ENCODE measurements around the gene MAP2K5.
A peak's percentile ranks its signal among the peaks of the same experiment; 100 is the strongest.

MAP2K5 gene

DNA sequence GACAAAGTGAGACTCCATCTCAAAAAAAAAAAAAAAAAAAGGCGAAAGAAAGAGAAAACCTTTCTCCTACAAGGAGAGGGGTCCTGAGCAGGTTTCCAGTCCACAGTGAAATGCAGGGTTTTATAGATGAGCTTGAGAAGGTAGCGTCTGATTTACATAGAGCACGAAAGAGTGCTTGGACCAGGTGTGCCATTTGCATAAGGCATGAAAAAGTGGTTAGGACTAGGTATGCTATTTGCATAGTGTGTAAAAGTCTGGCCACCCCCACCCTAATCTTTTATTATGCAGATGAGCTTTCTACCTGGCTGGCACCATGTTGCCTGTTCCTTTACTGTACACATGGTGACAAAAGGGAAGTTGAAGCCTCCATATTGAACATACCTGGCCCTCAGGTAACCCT lies 311.0 kb downstream of the MAP2K5 start:
- TF ChIP-seq ZBTB7A (IDR thresholded peaks at IDR 0.05; ENCODE audit: low read depth) (no peak), EGR1 (IDR thresholded peaks at IDR 0.05) (no peak), CREB1 (IDR thresholded peaks at IDR 0.05; ENCODE audit: low read depth) (no peak), EP300 (IDR thresholded peaks at IDR 0.05; ENCODE audit: borderline replicate concordance) (no peak), FOXM1 (IDR thresholded peaks at IDR 0.05; ENCODE audit: borderline replicate concordance, low read depth) (no peak), YY1 (IDR thresholded peaks at IDR 0.05; ENCODE audit: low read depth) (no peak), RAD21 (IDR thresholded peaks at IDR 0.05; ENCODE audit: low read depth) (no peak), CEBPB (IDR thresholded peaks at IDR 0.05) (no peak), NFIC (IDR thresholded peaks at IDR 0.05) (no peak), TAF1 (IDR thresholded peaks at IDR 0.05; ENCODE audit: low read depth) (no peak), TEAD4 (IDR thresholded peaks at IDR 0.05) (no peak)
- TF ChIP-seq, protein P1, sequence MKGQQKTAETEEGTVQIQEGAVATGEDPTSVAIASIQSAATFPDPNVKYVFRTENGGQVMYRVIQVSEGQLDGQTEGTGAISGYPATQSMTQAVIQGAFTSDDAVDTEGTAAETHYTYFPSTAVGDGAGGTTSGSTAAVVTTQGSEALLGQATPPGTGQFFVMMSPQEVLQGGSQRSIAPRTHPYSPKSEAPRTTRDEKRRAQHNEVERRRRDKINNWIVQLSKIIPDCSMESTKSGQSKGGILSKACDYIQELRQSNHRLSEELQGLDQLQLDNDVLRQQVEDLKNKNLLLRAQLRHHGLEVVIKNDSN (IDR thresholded peaks at IDR 0.05), result no peak
- TF ChIP-seq, protein P2, sequence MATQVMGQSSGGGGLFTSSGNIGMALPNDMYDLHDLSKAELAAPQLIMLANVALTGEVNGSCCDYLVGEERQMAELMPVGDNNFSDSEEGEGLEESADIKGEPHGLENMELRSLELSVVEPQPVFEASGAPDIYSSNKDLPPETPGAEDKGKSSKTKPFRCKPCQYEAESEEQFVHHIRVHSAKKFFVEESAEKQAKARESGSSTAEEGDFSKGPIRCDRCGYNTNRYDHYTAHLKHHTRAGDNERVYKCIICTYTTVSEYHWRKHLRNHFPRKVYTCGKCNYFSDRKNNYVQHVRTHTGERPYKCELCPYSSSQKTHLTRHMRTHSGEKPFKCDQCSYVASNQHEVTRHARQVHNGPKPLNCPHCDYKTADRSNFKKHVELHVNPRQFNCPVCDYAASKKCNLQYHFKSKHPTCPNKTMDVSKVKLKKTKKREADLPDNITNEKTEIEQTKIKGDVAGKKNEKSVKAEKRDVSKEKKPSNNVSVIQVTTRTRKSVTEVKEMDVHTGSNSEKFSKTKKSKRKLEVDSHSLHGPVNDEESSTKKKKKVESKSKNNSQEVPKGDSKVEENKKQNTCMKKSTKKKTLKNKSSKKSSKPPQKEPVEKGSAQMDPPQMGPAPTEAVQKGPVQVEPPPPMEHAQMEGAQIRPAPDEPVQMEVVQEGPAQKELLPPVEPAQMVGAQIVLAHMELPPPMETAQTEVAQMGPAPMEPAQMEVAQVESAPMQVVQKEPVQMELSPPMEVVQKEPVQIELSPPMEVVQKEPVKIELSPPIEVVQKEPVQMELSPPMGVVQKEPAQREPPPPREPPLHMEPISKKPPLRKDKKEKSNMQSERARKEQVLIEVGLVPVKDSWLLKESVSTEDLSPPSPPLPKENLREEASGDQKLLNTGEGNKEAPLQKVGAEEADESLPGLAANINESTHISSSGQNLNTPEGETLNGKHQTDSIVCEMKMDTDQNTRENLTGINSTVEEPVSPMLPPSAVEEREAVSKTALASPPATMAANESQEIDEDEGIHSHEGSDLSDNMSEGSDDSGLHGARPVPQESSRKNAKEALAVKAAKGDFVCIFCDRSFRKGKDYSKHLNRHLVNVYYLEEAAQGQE (IDR thresholded peaks at IDR 0.05; ENCODE audit: low read depth), result no peak
- TF ChIP-seq, protein P3, sequence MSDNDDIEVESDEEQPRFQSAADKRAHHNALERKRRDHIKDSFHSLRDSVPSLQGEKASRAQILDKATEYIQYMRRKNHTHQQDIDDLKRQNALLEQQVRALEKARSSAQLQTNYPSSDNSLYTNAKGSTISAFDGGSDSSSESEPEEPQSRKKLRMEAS (IDR thresholded peaks at IDR 0.05), result no peak

DNA sequence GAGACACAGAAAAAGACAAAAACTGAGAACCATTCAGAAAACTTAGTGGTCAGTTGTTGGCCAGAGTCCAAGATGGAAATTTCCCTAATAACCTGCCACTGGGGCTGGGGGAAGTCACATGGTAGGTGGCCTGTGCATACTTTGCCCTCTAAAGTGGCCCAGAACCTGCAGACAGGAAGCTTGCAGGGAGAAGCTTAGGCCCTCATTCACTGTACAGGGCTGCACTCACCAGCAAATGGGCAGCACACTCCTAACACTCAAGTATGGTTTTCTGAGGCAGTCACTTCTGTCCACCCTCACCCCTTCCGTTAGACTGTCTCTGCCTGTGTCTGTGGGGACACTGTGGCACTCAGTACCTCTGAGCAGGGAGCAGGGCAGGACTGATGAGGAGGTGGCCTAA lies 311.9 kb downstream of the MAP2K5 start:
- no peak for TF ChIP-seq CEBPB (IDR thresholded peaks at IDR 0.05)
- peak; percentile 45 for TF ChIP-seq NFIC (IDR thresholded peaks at IDR 0.05)

DNA sequence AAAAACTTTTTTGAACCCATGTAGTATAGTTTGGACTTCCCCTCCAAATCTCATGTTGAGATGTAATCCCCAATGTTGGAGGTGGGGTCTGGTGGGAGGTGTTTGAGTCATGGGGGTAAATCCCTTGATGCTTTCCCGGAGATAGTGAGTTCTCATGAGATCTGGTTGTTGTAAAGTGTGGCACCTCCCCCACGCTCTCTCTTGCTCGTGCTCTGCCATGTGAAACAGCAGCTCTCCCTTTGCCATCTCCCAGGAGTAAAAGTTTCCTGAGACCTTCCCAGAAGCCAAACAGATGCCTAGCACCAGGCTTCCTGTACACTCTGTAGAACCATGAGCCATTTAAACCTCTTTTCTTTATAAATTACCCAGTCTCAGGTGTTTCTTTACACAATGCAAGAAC lies 313.3 kb downstream of the MAP2K5 start:
- TF ChIP-seq EP300 (IDR thresholded peaks at IDR 0.05; ENCODE audit: borderline replicate concordance), result no peak
- TF ChIP-seq, protein P2 (IDR thresholded peaks at IDR 0.05; ENCODE audit: low read depth), result no peak
- TF ChIP-seq, protein P3 (IDR thresholded peaks at IDR 0.05), result no peak
- TF ChIP-seq CEBPB (IDR thresholded peaks at IDR 0.05), result no peak
- TF ChIP-seq FOXM1 (IDR thresholded peaks at IDR 0.05; ENCODE audit: borderline replicate concordance, low read depth), result no peak
- no peak for TF ChIP-seq CREB1 (IDR thresholded peaks at IDR 0.05; ENCODE audit: low read depth)
- TF ChIP-seq, protein P1 (IDR thresholded peaks at IDR 0.05), result no peak
- TF ChIP-seq TAF1 (IDR thresholded peaks at IDR 0.05; ENCODE audit: low read depth), result no peak
- no peak for TF ChIP-seq TCF12 (IDR thresholded peaks at IDR 0.05; ENCODE audit: low read depth)
- TF ChIP-seq ZBTB7A (IDR thresholded peaks at IDR 0.05; ENCODE audit: low read depth), result no peak
- no peak for TF ChIP-seq TEAD4 (IDR thresholded peaks at IDR 0.05)
- TF ChIP-seq EGR1 (IDR thresholded peaks at IDR 0.05), result no peak
- TF ChIP-seq YY1 (IDR thresholded peaks at IDR 0.05; ENCODE audit: low read depth), result no peak
- no peak for TF ChIP-seq NFIC (IDR thresholded peaks at IDR 0.05)
- no peak for TF ChIP-seq RAD21 (IDR thresholded peaks at IDR 0.05; ENCODE audit: low read depth)
